Measurements from ENCODE around the gene EPHA5. TPM values are rescaled to one million over a fixed set of nuclear protein-coding genes. Genes with fewer than 3 reads are reported as not detected.

Gene EPHA5
- total RNA-seq, 1 experiment from 2014 or later: not detected

DNA sequence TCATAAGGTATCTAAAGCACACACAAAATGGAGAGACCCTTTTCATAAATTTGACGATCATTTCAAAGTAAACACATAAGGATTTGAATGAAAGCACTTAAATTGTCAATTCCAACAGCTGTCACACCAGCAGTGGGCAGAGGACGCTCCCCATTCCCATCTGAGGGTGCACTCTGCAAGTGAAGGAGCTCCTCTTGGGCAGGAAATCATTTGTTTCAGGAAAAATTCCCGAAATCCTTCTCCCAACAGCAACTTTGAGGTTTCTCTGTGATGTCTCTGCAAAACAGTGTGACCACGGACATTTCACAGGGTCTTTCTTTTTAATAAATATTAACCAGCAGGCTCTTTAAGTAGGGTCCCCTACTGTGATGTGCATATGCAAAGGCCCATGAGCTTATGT lies 111.0 kb downstream of the EPHA5 start:
- H3K9ac ChIP-seq (ENCODE audit: low read length): no peak overlapping the region
- POLR2A ChIA-PET: no interaction called here
- no TSS peak for BruUV-seq (replicated peaks)
- H4K20me1 ChIP-seq (ENCODE audit: insufficient read depth): no peaks in the 10 kb centered on the region
- peaks cover 3 to 7% of the 10 kb centered on the region in 2 experiments; a peak in 2 of 4 replicates for H3K9me3 ChIP-seq (ENCODE audit: control insufficient read depth in 1 of 2, insufficient read depth in 1 of 2, low read depth in 1 of 2, low read length in 2 of 2)
- H3K79me2 ChIP-seq (ENCODE audit: insufficient read depth, low read length): no peaks in the 10 kb centered on the region
- no peaks in the 10 kb centered on the region for H3K4me1 ChIP-seq (ENCODE audit: control insufficient read depth in 1 of 2, insufficient read depth in 2 of 2, low read length in 2 of 2)
- intact Hi-C loops (cut with micrococcal nuclease): no loop called here
- TF ChIP-seq, protein P1, sequence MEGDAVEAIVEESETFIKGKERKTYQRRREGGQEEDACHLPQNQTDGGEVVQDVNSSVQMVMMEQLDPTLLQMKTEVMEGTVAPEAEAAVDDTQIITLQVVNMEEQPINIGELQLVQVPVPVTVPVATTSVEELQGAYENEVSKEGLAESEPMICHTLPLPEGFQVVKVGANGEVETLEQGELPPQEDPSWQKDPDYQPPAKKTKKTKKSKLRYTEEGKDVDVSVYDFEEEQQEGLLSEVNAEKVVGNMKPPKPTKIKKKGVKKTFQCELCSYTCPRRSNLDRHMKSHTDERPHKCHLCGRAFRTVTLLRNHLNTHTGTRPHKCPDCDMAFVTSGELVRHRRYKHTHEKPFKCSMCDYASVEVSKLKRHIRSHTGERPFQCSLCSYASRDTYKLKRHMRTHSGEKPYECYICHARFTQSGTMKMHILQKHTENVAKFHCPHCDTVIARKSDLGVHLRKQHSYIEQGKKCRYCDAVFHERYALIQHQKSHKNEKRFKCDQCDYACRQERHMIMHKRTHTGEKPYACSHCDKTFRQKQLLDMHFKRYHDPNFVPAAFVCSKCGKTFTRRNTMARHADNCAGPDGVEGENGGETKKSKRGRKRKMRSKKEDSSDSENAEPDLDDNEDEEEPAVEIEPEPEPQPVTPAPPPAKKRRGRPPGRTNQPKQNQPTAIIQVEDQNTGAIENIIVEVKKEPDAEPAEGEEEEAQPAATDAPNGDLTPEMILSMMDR (IDR thresholded peaks at IDR 0.05 in 2 of 3, conservative IDR thresholded peaks at IDR 0.05 in 1 of 3; ENCODE audit: borderline replicate concordance in 1 of 3, insufficient read depth in 1 of 3, low read depth in 2 of 3, low read length in 2 of 3): no peak
- TF ChIP-seq EZH2 (IDR thresholded peaks at IDR 0.05) (no peak), YY1 (IDR thresholded peaks at IDR 0.05; ENCODE audit: extremely low read depth, insufficient replicate concordance, low read depth, low read length) (no peak), EGR1 (IDR thresholded peaks at IDR 0.05; ENCODE audit: low read depth) (no peak), RAD21 (IDR thresholded peaks at IDR 0.05; ENCODE audit: low read depth) (no peak), SRF (IDR thresholded peaks at IDR 0.05; ENCODE audit: low read depth) (no peak), EZH2phosphoT487 (IDR thresholded peaks at IDR 0.05; ENCODE audit: borderline replicate concordance) (no peak), POLR2AphosphoS5 (IDR thresholded peaks at IDR 0.05; ENCODE audit: low read depth, low read length) (no peak), TCF7L2 (IDR thresholded peaks at IDR 0.05; ENCODE audit: borderline replicate concordance, extremely low read depth, insufficient read depth, insufficient read length) (no peak), CEBPB (IDR thresholded peaks at IDR 0.05; ENCODE audit: low read depth) (no peak), CBX3 (IDR thresholded peaks at IDR 0.05; ENCODE audit: low read depth) (no peak), SP1 (IDR thresholded peaks at IDR 0.05; ENCODE audit: low read depth) (no peak), ZNF274 (IDR thresholded peaks at IDR 0.05; ENCODE audit: low read depth, low read length) (no peak), POLR2A (IDR thresholded peaks at IDR 0.05; ENCODE audit: borderline replicate concordance, extremely low read depth, insufficient read depth, insufficient read length) (no peak), JUND (IDR thresholded peaks at IDR 0.05) (no peak)
- TF ChIP-seq, protein P2, sequence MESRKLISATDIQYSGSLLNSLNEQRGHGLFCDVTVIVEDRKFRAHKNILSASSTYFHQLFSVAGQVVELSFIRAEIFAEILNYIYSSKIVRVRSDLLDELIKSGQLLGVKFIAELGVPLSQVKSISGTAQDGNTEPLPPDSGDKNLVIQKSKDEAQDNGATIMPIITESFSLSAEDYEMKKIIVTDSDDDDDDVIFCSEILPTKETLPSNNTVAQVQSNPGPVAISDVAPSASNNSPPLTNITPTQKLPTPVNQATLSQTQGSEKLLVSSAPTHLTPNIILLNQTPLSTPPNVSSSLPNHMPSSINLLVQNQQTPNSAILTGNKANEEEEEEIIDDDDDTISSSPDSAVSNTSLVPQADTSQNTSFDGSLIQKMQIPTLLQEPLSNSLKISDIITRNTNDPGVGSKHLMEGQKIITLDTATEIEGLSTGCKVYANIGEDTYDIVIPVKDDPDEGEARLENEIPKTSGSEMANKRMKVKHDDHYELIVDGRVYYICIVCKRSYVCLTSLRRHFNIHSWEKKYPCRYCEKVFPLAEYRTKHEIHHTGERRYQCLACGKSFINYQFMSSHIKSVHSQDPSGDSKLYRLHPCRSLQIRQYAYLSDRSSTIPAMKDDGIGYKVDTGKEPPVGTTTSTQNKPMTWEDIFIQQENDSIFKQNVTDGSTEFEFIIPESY (IDR thresholded peaks at IDR 0.05; ENCODE audit: extremely low read depth, insufficient replicate concordance, low read length): no peak
- TF ChIP-seq, protein P3, sequence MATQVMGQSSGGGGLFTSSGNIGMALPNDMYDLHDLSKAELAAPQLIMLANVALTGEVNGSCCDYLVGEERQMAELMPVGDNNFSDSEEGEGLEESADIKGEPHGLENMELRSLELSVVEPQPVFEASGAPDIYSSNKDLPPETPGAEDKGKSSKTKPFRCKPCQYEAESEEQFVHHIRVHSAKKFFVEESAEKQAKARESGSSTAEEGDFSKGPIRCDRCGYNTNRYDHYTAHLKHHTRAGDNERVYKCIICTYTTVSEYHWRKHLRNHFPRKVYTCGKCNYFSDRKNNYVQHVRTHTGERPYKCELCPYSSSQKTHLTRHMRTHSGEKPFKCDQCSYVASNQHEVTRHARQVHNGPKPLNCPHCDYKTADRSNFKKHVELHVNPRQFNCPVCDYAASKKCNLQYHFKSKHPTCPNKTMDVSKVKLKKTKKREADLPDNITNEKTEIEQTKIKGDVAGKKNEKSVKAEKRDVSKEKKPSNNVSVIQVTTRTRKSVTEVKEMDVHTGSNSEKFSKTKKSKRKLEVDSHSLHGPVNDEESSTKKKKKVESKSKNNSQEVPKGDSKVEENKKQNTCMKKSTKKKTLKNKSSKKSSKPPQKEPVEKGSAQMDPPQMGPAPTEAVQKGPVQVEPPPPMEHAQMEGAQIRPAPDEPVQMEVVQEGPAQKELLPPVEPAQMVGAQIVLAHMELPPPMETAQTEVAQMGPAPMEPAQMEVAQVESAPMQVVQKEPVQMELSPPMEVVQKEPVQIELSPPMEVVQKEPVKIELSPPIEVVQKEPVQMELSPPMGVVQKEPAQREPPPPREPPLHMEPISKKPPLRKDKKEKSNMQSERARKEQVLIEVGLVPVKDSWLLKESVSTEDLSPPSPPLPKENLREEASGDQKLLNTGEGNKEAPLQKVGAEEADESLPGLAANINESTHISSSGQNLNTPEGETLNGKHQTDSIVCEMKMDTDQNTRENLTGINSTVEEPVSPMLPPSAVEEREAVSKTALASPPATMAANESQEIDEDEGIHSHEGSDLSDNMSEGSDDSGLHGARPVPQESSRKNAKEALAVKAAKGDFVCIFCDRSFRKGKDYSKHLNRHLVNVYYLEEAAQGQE (IDR thresholded peaks at IDR 0.05; ENCODE audit: low read depth): no peak
- no peak overlapping the region for H3K4me3 ChIP-seq (replicated peaks in 1 of 2; ENCODE audit: low read depth in 1 of 2, low read length in 2 of 2)
- RAD21 ChIA-PET (ENCODE audit: low non-redundant PET in 1 of 2, low total read pairs in 2 of 2, uncharacterized antibody in 2 of 2, unreplicated experiment in 2 of 2): no interaction called here
- no peaks in the 10 kb centered on the region for H3K9me2 ChIP-seq (ENCODE audit: insufficient read depth)
- DNase-seq (ENCODE audit: low read depth, low spot score) (no peak), ATAC-seq (no peak)
- H2AFZ ChIP-seq (ENCODE audit: low read depth, low read length, poor library complexity, severe bottlenecking): no peak overlapping the region
- no peaks in the 10 kb centered on the region for H3K27me3 ChIP-seq (ENCODE audit: insufficient read depth, low read length)
- no peaks in the 10 kb centered on the region for H3K36me3 ChIP-seq (ENCODE audit: control insufficient read depth in 1 of 2, insufficient read depth in 2 of 2, low read length in 2 of 2)
- H3K27ac ChIP-seq (ENCODE audit: low read depth, low read length): no peak overlapping the region
- H3K4me2 ChIP-seq (ENCODE audit: low read length): no peak overlapping the region
- CTCF ChIA-PET: no interaction called here

Measured in HCT116 (cell line).